DMS53 treated with DMSO at 0.1 percent for 48 hours (cell line): ENCODE measurements around the gene ZNF205.
"Not testable (repeated sequence)": the region's sequence is repeated elsewhere in the genome, so short reads cannot be mapped to it uniquely, and the experiment has no call there.

Experiments
- DNase-seq: peaks from one replicate; lab custom pipeline; 2025; ENCODE audit not compliant: unreplicated experiment; lab: John Stamatoyannopoulos, UW

Gene ZNF205

DNA sequence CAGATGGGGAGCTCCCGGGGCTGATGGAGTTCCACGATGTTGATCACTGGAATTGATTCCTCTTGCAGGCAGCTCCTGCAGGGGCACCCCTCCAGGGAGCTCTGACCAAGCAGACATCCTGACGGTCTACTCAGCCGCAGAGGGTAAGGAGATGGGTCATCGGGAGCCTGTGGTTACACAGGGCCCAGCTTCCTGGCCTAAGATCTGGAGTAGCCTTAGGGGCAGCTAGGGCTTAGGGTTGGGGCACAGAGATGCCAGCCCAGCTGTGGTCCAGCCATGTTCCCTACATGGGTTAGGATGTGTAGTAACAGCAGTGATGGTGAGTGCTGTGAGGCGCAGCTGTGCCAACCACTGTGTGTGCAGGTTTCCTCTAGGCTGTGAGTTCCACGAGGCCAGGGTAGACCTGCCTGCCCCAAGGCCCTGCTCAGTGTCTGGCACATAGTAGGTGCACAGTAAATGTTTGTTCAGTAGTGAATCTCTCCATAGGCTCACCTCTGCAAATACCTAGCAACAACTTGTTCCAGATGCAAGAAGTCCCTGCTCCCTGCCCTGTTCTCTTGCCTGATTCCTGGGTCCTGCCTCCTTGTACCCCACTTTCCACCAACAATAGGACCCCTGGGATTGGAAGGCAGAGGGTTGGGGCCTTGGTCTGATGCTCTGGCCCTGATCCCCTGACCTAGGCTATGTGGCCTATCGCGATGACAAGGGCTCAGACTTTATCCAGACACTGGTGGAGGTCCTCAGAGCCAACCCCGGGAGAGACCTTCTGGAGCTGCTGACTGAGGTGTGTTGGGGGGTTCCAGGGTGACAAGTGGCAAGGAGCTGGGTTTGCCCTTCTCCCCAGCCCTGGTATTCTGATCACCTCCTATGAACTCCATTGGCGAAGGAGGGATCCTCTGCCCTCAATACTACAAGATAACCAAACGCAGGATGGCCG is 36.1 kb downstream of the ZNF205 start:
- no peak for DNase-seq

GRCh38 chr16:3149193-3149530 is 36.8 kb downstream of the ZNF205 start:
- DNase-seq, result no peak

- peak; percentile 51 for DNase-seq
Measured at GRCh38 chr16:3149630-3150345, 37.4 kb downstream of the ZNF205 start.

- DNase-seq, result peak; percentile 82
Measured at GRCh38 chr16:3150346-3151218, 38.2 kb downstream of the ZNF205 start.

GRCh38 chr16:3152027-3152276 is 39.6 kb downstream of the ZNF205 start:
- DNase-seq, result no peak

DNA sequence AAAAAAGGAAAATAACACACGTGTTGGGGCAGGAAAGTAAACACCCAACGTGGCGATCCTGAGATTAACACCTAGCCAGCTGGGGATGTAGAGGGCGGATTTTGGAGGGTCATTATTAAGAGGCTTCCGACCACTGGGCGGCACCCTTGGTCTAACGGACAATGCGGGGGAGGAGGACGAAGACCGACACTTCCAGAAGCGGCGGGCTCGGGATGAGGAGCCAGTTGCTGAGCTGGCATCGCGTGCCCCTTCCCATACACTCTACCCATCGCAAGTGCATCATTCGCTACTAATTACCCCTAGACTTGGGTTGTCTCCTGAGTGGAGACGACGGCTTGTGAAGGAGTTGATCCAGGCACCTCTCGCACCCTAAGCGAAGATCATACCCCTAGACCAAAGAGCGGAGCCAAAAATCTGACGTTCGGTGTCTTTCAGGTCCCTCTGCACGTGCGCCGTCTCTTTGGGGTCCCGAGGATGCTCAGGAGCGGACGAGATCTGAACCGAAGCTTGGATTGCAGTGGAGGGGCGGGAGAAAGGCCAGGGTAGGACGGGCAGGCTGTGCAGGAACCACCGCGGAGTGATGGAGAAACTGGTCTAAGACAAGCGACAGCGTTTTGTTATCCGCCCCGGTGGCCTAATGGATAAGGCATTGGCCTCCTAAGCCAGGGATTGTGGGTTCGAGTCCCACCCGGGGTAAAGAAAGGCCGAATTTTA is 40.0 kb downstream of the ZNF205 start:
- DNase-seq, result peak; percentile 68

DNA sequence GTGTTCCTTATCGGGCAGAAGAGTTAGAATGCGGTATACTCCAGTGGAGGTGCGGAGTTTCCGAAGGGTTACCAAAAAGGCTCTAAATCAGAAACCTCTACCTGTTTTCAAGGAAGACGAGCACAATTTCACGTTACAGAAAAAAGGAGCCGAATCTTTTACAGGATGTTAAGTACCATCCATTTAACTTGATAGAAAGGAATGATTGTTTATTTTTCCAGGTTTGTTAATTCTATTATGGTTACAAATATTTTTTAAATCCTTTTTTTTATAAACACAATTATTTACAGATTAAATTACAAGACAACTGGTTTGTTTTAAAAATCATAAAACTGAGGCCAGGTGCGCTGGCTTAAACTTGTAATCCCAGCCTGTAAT is 40.6 kb downstream of the ZNF205 start:
- DNase-seq, result no peak

- DNase-seq, result no peak
Measured at GRCh38 chr16:3155181-3155580, 42.8 kb downstream of the ZNF205 start.

DNA sequence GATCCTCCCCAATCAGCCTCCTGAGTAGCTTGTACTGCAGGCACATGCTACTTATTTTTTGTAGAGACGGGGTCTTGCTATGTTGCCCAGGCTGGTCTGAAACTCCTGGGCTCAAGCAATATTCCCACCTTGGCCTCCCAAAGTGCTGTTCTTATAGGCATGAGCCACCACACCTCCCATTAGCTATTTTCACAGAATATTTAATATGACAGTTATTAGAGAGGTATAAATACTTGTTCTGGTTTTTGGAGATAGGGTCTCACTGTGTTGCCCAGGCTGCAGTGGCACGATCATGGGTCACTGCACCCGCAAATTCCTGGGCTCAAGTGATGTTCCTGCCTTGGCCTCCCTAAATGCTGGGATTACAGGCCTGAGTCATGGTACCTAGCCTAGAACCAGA is 43.6 kb downstream of the ZNF205 start:
- no peak for DNase-seq

GRCh38 chr16:3157229-3158025 is 45.0 kb downstream of the ZNF205 start:
- DNase-seq, result peak; percentile 71

- DNase-seq, result no peak
Measured at GRCh38 chr16:3158026-3158509, 45.7 kb downstream of the ZNF205 start.

- peak; percentile 59 for DNase-seq
Measured at GRCh38 chr16:3158510-3159314, 46.3 kb downstream of the ZNF205 start.

DNA sequence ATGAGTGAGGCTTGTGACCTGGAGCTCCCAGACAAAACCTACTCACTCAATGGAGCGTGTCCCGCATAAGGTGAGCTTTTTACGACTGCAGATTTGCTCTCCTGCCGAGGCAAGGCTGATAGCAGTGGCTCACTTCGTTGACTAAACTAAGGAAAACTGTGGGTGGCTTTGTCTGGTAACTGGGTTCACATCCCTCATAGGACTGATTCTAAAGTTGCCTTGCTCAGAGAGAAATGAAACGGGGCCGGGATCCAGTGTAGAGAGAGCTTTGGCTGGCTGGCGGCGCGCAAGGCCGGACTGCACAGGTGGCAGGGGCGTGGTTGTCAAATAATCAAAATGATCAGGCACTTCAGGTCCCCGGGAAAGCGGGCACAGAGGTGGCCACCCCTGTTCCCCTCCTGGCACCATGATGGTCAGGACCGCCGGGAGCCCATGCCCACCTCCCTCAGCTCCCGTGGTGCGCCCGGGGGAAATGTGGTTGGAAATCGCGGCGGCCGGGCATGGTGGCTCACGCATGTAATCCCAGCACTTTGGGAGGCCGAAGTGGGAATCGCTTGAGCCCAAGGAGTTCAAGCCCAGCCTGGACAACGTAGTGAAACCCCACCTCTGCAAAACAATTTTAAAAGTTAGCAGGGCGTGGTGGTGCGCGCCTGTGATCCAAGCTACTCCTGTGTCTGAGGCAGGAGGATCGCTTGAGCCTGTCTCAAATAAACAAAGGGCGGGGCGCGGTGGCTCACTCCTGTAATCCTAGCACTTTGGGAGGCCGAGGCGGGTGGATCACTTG is 49.0 kb downstream of the ZNF205 start:
- DNase-seq, result peak; percentile 53

DNA sequence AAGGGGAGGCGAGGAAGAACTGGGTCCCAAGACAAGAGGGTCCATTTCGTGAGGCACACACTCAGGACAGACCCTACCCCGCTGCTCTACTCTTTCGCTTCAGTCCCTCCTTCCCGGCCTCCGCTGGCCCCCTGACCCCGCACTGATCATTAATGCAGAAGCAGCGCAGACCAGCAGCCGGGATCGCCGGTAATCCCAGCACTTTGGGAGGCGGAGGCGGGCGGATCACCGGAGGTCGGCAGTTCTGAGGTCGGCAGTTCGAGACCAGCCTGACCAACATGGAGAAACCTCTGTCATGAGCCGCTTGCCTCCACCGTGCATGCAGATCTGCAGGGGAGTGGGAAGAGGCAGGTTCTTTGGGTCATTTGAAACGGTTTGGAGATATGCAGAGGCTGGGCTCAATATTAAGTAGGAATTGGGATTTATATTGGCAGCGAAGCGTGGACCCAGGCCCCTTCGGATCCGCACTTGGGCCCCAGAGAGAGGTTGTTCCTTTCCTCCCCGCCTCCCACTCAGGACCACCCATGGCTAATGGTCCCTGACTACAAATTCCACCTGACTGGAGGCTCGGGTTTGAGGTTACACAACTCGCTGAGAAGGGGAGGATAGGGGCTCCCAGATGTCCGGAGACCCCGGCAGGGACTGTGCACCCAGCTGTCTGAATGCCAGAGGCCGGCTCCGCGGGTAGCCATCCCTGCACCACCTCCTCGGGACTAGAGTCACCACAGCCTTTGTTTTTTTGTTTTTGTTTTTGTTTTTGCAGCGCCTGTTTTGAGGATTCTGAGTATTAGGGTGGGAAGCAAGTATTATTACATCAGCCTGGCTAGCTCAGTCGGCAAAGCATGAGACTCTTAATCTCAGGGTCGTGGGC is 52.0 kb downstream of the ZNF205 start:
- DNase-seq, result no peak

- DNase-seq, result no peak
Measured at GRCh38 chr16:3165111-3165822, 52.9 kb downstream of the ZNF205 start.

DNA sequence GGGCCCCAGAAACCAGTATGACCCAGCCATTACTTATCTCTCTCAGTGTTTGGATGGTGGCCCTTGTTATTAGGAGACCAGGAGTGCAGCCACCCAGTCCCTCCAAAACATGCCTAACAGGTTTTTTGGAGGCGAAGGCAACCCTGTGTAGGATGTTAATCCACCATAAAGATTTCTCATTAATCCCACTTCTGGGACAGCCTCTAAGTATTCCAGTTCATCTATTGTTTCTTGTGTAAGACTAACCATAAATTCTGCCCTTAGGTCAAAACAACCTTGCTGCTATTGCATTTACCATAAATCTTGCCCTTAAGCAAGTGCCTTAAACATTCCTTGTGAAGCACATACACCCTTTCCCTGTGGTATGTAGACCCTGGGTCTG is 54.1 kb downstream of the ZNF205 start:
- no peak for DNase-seq

DNA sequence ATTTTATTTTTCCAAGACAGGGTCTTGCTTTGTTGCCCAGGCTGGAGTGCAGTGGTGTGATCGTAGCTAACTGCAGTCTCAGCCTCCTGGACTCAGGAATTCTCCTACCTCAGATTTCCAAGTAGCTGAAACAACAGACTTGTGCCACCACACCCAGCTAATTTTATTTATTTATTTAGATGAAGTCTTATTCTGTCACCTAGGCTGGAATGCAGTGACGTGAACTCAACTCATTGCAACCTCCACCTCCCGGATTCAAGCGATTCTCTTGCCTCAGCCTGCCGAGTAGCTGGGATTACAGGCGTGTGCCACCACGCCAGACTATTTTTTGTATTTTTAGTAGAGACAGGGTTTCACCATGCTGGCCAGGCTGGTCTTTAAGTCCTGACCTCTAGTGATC is 56.3 kb downstream of the ZNF205 start:
- not testable (repeated sequence) for DNase-seq
